MM.1S (cell line): ENCODE results near the gene MAGI2.

Experiments used
- CTCF ChIP-seq: fragments of 300-600 bp; sonication (generic); IDR thresholded peaks from 2 replicates; pipeline ENCODE4 v1.5.1; 2016; ENCODE audit warnings: antibody characterized with exemption, low read length, mixed read lengths
- EZH2 ChIP-seq: fragments of 300-600 bp; sonication (generic); optimal IDR thresholded peaks from 2 replicates; pipeline ENCODE3; 2017; ENCODE audit warnings: low read depth, mild to moderate bottlenecking, antibody characterized with exemption, low read length, mixed read lengths
- EZH2phosphoT487 ChIP-seq: fragments of 300-600 bp; sonication (generic); IDR thresholded peaks from 2 replicates; pipeline ENCODE4 v1.6.1; 2018; ENCODE audit warnings: antibody characterized with exemption, low read length

- no peak for TF ChIP-seq EZH2
- no peak for TF ChIP-seq CTCF
- TF ChIP-seq EZH2phosphoT487: no peak
Observed at GRCh38 chr7:78398081-78398480, 1055.4 kb downstream of the MAGI2 start.
